ENCODE measurements around the gene ERFL. TPM values are rescaled to one million over a fixed set of nuclear protein-coding genes. Genes with fewer than 3 reads are reported as not detected.

The ERFL gene
- total RNA-seq, 2 experiments from 2014 or later: 7.7 to 8.9 TPM

GRCh38 chr19:41893899-41894298 lies 34.4 kb downstream of the ERFL start:
- H3K27ac Mint-ChIP-seq: peak overlapping the region; percentile 76
- intact Hi-C loops (cut with DNase I, micrococcal nuclease): no loop called here
- peaks cover 90% of the 10 kb centered on the region for H3K36me3 ChIP-seq (ENCODE audit: insufficient read depth, low read length)
- TF ChIP-seq CTCF (IDR thresholded peaks at IDR 0.05): no peak
- peaks cover 57% of the 10 kb centered on the region for H3K4me1 Mint-ChIP-seq (ENCODE audit: low read depth)
- H3K4me3 Mint-ChIP-seq: peak overlapping the region; percentile 56
- no peaks in the 10 kb centered on the region for H3K27me3 Mint-ChIP-seq
- peak in 2 of 14 experiments; percentile 50 to 58 for DNase-seq
- H3K27me3 ChIP-seq (ENCODE audit: control insufficient read depth in 1 of 2, insufficient read depth in 2 of 2, low read length in 2 of 2): no peaks in the 10 kb centered on the region
- POLR2A ChIA-PET: no interaction called here
- peak; percentile 55 for ATAC-seq (ENCODE audit: poor library complexity)
- H3K9me3 ChIP-seq (ENCODE audit: control insufficient read depth in 1 of 2, insufficient read depth in 1 of 2, low read length in 2 of 2): no peaks in the 10 kb centered on the region
- CTCF ChIA-PET: no interaction called here
- peak overlapping the region; percentile 24 to 60 for H3K27ac ChIP-seq (ENCODE audit: low read depth in 1 of 2, low read length in 2 of 2)
- H3K9me3 Mint-ChIP-seq: no peaks in the 10 kb centered on the region
- peaks cover 87% of the 10 kb centered on the region for H3K4me1 ChIP-seq (ENCODE audit: insufficient read depth, low read length)
- no peak overlapping the region for H3K4me3 ChIP-seq (ENCODE audit: low read length)
- peaks cover 83% of the 10 kb centered on the region for H3K36me3 Mint-ChIP-seq (ENCODE audit: low read depth)

- peaks cover 83% of the 10 kb centered on the region for H3K36me3 Mint-ChIP-seq (ENCODE audit: low read depth)
- no peaks in the 10 kb centered on the region for H3K27me3 Mint-ChIP-seq
- Histone ChIP-seq H3K27me3 (ENCODE audit: control insufficient read depth in 1 of 2, insufficient read depth in 2 of 2, low read length in 2 of 2) (no peaks in the 10 kb centered on the region), H3K4me1 (ENCODE audit: insufficient read depth, low read length) (peaks cover 94% of the 10 kb centered on the region), H3K4me3 (ENCODE audit: low read length) (no peak overlapping the region), H3K9me3 (ENCODE audit: control insufficient read depth in 1 of 2, insufficient read depth in 1 of 2, low read length in 2 of 2) (no peaks in the 10 kb centered on the region), H3K36me3 (ENCODE audit: insufficient read depth, low read length) (peaks cover 84% of the 10 kb centered on the region), H3K27ac (ENCODE audit: low read depth in 1 of 2, low read length in 2 of 2) (peak overlapping the region; percentile 52 to 57)
- ChIA-PET CTCF (interaction anchor here (0.5 to 8.8 kb wide), 2 partner anchors 8 to 19 kb away, joined by 3 to 119 read pairs; partner anchors contain the start of gene CD79A), POLR2A (interaction anchor here (0.9 to 12.4 kb wide), 7 partner anchors 11 to 67 kb away, joined by 3 to 465 read pairs (median 5); partner anchors contain the start of genes CD79A, RABAC1 and RPS19)
- intact Hi-C loops (cut with DNase I, micrococcal nuclease): no loop called here
- no peaks in the 10 kb centered on the region for H3K9me3 Mint-ChIP-seq
- ATAC-seq (ENCODE audit: poor library complexity): no peak
- peaks cover 60% of the 10 kb centered on the region for H3K4me1 Mint-ChIP-seq (ENCODE audit: low read depth)
- H3K4me3 Mint-ChIP-seq: no peak overlapping the region
- no peak for TF ChIP-seq CTCF (IDR thresholded peaks at IDR 0.05)
- no peak for DNase-seq
- H3K27ac Mint-ChIP-seq: peak overlapping the region; percentile 98
Observed at GRCh38 chr19:41892173-41892902, 35.9 kb downstream of the ERFL start.

- Mint-ChIP-seq H3K36me3 (ENCODE audit: low read depth) (peaks cover 88% of the 10 kb centered on the region), H3K4me1 (ENCODE audit: low read depth) (peaks cover 72% of the 10 kb centered on the region), H3K27me3 (no peaks in the 10 kb centered on the region), H3K9me3 (no peaks in the 10 kb centered on the region), H3K4me3 (peak overlapping the region; percentile 20), H3K27ac (peak overlapping the region; percentile 98)
- ChIA-PET CTCF (interaction anchor here (1.0 to 8.8 kb wide), 2 partner anchors 17 to 31 kb away, joined by 5 to 119 read pairs; partner anchors contain the start of genes CD79A and RPS19), POLR2A (interaction anchor here (0.6 to 12.4 kb wide), 7 partner anchors 10 to 68 kb away, joined by 3 to 465 read pairs (median 21); partner anchors contain the start of genes CD79A, RABAC1 and RPS19)
- ATAC-seq (ENCODE audit: poor library complexity) (no peak), DNase-seq (no peak)
- no peak for TF ChIP-seq CTCF (IDR thresholded peaks at IDR 0.05)
- H3K27me3 ChIP-seq (ENCODE audit: control insufficient read depth in 1 of 2, insufficient read depth in 2 of 2, low read length in 2 of 2): no peaks in the 10 kb centered on the region
- H3K36me3 ChIP-seq (ENCODE audit: insufficient read depth, low read length): peaks cover 76% of the 10 kb centered on the region
- H3K4me1 ChIP-seq (ENCODE audit: insufficient read depth, low read length): peaks cover 95% of the 10 kb centered on the region
- intact Hi-C loops (cut with DNase I, micrococcal nuclease): no loop called here
- no peak overlapping the region for H3K4me3 ChIP-seq (ENCODE audit: low read length)
- H3K27ac ChIP-seq (ENCODE audit: low read depth in 1 of 2, low read length in 2 of 2): no peak overlapping the region
- no peaks in the 10 kb centered on the region for H3K9me3 ChIP-seq (ENCODE audit: control insufficient read depth in 1 of 2, insufficient read depth in 1 of 2, low read length in 2 of 2)
Observed at GRCh38 chr19:41890936-41891335, 37.3 kb downstream of the ERFL start.

All from CD4-positive, alpha-beta T cell (primary cell).